GM21825 (cell line): Measurements from ENCODE around the gene BIRC6.
"Not testable (repeated sequence)": the region's sequence is repeated elsewhere in the genome, so short reads cannot be mapped to it uniquely, and the experiment has no call there.

ENCODE experiments used
- ATAC-seq: cut with Tn5 transposase; IDR thresholded peaks from one replicate; pipeline ENCODE4 v1.9.1; 2021; ENCODE audit warnings: mild to moderate bottlenecking, moderate library complexity; ENCODE audit not compliant: unreplicated experiment

Gene BIRC6

GRCh38 chr2:32502941-32503340, 146.1 kb downstream of the BIRC6 start:
- no peak for ATAC-seq

DNA sequence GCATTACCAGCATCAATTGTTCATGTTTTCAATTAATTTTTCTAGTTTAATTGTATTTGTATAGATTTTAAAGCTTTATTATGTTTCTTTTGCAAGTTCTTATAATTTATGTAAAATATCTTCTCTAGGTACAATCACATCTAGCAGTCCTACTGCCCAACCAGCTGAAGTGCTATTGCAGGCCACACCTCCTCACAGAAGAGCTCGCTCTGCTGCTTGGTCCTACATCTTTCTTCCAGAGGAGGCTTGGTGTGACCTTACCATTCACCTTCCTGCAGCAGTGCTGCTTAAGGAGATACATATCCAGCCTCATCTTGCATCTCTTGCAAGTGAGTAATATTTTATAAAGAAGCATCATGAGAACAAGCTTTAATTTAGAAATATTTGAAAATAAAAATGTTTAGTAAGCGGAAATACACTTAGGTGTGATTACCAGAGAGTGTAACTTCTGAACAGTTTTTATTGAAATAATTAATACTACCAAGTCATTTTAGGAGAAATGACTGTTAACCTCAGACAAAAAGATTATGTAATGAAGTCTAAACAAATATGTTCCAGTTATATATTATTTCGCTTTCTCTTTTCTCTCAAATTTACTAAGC, 148.2 kb downstream of the BIRC6 start:
- no peak for ATAC-seq

DNA sequence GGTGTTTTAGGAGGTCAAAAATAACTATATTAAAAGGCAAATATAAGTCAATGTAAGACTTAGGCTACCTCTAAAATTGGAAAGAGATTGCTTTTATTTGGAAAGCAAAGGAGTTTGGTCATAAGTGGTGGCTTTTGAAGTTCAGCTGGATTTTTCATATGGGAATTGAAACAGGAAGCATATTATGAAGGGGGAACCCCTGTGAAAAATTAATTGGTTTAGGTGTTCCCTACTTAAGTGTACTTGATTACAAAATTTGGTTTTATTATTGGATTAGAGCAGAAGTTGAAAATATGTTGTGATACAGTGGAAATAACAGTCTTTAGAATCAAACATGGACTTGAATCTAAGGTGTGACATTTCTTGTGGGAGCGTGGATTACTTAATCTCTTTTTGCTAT, 149.6 kb downstream of the BIRC6 start:
- no peak for ATAC-seq

GRCh38 chr2:32514946-32515345, 158.1 kb downstream of the BIRC6 start:
- no peak for ATAC-seq

- no peak for ATAC-seq
Measured at GRCh38 chr2:32516567-32516966, 159.7 kb downstream of the BIRC6 start.

GRCh38 chr2:32522770-32523169, 165.9 kb downstream of the BIRC6 start:
- no peak for ATAC-seq

- no peak for ATAC-seq
Measured at GRCh38 chr2:32523686-32524085, 166.9 kb downstream of the BIRC6 start.

DNA sequence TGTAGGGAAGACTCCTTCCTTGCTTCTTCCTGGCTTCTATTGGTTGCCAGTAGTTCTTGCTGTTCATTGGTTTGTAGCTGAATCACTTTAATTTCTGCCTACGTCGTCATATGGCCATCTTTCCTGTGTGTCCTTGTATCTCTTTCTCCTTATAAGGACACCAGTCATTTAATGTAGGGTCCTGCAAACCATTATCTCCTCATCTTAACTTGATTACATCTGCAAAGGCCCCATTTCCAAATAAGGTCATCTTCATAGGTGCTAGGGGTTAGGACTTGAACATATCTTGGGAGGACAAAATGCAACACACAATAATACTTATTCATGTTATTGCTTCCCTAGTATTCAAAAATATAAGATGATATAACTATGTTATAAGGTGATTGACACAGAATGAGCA, 175.5 kb downstream of the BIRC6 start:
- ATAC-seq = no peak

GRCh38 chr2:32532961-32533360, 176.1 kb downstream of the BIRC6 start:
- ATAC-seq = no peak

DNA sequence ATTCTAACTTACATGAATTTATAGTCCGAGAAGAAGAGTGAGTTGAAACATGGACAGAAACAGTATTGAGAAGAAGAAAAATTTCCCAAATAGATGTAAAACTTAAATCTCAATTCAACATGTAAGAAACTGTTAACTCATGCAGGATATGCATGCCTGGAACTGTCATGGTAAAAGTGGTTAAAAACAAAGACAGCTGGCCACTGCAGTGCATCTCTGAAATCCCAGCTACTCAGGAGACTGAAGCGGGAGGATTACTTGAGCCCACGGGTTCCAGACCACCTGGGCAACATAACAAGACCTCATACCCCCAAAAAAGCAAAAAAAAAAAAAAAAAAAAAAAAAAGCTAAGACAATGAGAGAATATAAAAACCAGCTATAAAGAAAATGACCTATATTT, 178.0 kb downstream of the BIRC6 start:
- ATAC-seq = no peak

DNA sequence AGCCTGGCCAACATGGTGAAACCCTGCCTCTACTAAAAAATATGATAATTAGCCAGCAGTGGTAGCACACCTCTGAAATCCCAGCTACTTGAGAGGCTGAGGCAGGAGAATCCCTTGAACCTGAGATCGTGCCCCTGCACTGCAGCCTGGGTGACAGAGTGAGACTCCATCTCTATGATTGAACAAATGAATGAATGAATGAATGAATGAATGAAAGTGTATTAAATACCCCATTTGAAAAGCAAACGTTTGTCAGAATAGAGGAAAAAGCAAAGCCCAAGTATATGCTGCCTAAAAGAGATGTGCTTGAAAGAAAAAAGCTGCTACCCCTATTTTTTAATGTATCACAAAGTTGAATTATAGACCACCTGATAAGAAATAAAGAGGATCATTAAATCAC, 181.9 kb downstream of the BIRC6 start:
- no peak for ATAC-seq

DNA sequence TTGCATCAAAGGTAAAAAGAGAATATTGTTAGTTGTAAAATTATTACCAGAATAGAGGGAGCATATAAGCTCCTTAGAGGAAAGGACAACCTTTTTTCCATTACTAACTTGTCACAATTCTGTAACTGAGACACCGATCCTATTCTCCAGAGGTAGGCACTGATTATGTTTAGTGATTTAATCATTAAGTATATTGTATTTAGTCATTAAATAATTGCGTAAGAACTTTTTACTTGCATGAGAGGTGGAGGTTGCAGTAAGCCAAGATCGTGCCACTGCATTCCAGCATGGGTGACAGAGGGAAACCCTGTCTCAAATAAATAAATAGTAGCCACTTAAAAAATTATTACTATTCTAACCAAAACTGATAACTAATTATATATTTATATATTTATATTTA, 195.7 kb downstream of the BIRC6 start:
- ATAC-seq = not testable (repeated sequence)

DNA sequence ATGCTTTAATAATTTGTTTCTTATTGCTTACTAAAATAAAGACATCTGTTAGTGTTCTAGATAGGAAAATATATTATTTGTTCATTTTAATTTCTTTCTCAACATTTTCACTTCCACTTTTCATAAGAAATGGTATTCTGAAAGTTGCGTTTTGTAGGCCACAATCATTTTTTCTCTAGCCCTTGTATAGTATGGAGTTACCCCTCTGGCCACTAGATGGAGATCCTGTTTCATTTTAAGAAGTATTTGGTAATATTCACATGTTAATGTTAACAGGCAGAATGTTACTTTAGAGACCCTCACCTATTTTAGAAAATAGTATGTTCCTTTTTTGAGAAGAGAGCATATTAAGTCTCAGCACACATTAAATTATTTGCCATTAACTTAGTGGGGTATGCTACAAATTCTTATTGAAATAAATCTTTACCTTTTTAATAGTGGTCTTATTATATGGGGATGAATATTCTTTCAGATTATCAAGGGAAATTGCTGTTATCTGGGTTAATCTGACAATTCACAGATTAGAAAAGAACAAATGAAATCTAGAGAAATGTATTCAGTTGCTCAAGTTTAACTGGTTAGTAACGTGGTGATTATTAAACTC, 197.1 kb downstream of the BIRC6 start:
- ATAC-seq = peak; percentile 72

- ATAC-seq = no peak
Measured at GRCh38 chr2:32558492-32558891, 201.7 kb downstream of the BIRC6 start.

GRCh38 chr2:32559136-32559535, 202.3 kb downstream of the BIRC6 start:
- no peak for ATAC-seq

GRCh38 chr2:32562906-32563305, 206.1 kb downstream of the BIRC6 start:
- ATAC-seq = no peak

GRCh38 chr2:32564417-32565035, 207.7 kb downstream of the BIRC6 start:
- no peak for ATAC-seq

DNA sequence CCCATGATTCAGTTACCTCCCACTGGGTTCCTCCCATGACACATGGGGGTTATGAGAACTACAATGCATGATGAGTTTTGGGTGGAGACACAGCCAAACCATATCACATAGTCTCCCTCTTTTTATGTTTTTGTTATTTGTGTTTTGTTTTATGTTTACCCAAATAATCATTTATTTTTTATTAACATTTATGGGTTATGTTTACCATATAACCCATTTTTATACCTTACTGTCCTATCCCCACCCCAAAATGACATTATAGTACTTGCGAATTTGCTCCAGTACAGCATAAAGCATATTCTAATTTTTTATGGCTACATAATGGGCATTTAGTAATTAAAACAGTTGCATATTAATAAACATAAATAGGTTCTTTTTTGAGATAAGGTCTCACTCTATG, 209.1 kb downstream of the BIRC6 start:
- no peak for ATAC-seq

DNA sequence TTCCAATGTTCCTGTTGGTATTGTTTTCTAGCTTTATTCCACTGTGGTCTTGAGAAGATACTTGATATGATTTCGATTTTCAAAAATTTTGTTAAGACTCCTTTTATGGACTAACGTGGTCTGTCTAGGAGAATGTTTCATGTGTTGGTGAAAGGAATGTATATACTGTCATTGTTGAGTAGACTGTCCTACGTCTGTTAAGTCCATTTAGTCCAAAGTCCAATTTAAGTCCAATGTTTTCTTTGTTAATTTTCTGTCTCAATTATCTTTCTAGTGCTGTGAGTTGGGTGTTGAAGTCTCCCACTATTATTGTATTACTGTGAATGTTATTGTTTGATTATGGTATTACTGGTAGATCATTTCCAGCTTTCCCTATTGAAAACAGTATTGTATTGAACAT, 215.2 kb downstream of the BIRC6 start:
- ATAC-seq = no peak

GRCh38 chr2:32572737-32573136, 215.9 kb downstream of the BIRC6 start:
- ATAC-seq = no peak

DNA sequence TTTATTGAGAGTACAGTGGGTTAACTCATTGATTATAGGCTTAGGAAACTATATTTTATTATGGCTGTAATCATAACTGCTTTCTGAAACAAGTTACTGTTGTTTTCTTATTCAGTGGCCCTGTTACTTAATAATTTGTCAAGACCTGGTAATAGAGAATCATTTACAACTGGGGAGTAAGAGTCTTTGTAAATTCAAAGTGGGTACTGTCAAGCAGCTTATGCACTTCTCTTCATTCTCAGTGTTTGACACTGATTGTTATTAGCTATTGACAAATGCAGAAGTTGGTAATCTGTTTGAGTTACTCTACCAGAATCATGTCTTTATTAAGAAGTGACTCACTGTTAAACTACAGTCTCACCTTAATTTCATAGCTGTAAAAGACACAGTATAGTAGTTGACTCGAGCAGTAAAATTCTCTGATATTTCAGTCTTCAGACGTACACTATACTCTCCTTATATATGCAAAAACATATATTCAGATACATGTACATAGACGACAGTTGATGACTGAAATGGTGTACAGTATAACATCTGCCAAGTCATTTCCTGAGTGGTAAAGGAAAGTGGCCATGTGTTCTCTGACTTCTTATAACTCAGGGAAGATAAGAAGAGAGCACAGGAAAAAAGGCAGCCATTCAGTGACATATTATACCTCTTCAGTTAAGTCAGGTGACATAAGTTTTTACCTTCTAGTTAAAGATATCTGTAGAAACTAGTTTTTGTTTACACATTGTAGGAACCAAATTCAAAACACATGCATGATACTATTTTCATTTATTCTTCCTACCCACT, 235.0 kb downstream of the BIRC6 start:
- ATAC-seq = peak; percentile 79

DNA sequence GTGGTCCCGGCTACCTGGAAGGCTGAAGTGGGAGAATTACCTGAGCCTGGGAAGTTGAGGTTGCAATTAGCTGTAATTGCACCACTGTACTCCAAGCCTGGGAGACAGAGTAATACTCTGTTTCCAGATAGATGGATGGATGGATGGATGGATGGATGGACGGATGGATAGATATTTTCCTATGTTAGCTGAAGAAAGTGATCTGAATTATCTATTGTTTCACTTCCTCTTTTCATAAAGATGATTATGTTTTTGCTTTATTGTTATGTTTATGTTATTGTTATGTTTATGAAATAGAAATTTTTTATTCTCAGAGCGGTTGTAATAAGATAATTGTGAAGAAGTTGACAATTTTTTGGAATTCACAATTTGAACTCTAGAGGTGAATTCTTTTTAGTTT, 237.8 kb downstream of the BIRC6 start:
- no peak for ATAC-seq
